Measurements from ENCODE around the gene LYRM2. TPM values are rescaled to one million over a fixed set of nuclear protein-coding genes. Genes with fewer than 3 reads are reported as not detected.
A peak's percentile ranks its signal among the peaks of the same experiment; 100 is the strongest.

Gene LYRM2
- 26.4 to 29.8 TPM (median 27.1 TPM) in 3 replicates for total RNA-seq

GRCh38 chr6:89638320-89639195, at the start of gene LYRM2:
LYRM2 (minus strand) TSS chr6:89638747; CDS start chr6:89638716, 31 bp downstream.
- peak; percentile 87 to 93 for DNase-seq (ENCODE audit: low spot score in 2 of 2, unreplicated experiment in 2 of 2)
- H3K4me3 Mint-ChIP-seq, result peak within 1 kb of the TSS; percentile 89
- H3K27ac Mint-ChIP-seq, result peak within 1 kb of the TSS; percentile 96
- H3K27me3 Mint-ChIP-seq (ENCODE audit: low read depth), result no peaks in the 10 kb centered on the region
- peaks cover 18% of the 10 kb centered on the region for H3K4me1 Mint-ChIP-seq
- no peaks in the 10 kb centered on the region for H3K9me3 Mint-ChIP-seq
- TF ChIP-seq, protein P1, sequence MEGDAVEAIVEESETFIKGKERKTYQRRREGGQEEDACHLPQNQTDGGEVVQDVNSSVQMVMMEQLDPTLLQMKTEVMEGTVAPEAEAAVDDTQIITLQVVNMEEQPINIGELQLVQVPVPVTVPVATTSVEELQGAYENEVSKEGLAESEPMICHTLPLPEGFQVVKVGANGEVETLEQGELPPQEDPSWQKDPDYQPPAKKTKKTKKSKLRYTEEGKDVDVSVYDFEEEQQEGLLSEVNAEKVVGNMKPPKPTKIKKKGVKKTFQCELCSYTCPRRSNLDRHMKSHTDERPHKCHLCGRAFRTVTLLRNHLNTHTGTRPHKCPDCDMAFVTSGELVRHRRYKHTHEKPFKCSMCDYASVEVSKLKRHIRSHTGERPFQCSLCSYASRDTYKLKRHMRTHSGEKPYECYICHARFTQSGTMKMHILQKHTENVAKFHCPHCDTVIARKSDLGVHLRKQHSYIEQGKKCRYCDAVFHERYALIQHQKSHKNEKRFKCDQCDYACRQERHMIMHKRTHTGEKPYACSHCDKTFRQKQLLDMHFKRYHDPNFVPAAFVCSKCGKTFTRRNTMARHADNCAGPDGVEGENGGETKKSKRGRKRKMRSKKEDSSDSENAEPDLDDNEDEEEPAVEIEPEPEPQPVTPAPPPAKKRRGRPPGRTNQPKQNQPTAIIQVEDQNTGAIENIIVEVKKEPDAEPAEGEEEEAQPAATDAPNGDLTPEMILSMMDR (IDR thresholded peaks at IDR 0.05; ENCODE audit: unreplicated experiment), result no peak
- H3K36me3 Mint-ChIP-seq, result peaks cover 22% of the 10 kb centered on the region

DNA sequence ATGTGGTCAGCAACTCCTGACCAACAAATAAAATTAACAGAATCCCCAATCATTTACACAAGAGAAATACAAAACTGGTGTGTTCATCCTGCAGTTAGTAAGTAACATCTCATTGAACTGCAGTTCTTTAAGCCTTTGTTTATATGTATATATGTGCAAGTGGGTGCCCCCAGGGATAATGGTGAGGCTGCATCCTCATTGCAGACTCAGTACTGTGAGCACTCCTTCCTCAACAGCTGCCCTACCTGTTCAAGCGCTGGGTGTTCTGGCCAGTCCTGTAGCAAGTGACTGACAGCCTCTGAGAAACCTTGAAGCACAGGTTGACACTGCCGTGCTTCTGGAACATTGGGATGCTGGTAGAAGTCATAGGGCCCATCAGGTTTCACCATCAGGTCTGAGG, 49.8 kb upstream of the LYRM2 start:
- Mint-ChIP-seq H3K9me3 (no peaks in the 10 kb centered on the region), H3K36me3 (peaks cover 41% of the 10 kb centered on the region), H3K27me3 (ENCODE audit: low read depth) (no peaks in the 10 kb centered on the region), H3K4me1 (no peaks in the 10 kb centered on the region), H3K4me3 (no peak overlapping the region), H3K27ac (no peak overlapping the region)
- DNase-seq (ENCODE audit: low spot score in 2 of 2, unreplicated experiment in 2 of 2), result no peak
- TF ChIP-seq, protein P1 (IDR thresholded peaks at IDR 0.05; ENCODE audit: unreplicated experiment), result no peak

DNA sequence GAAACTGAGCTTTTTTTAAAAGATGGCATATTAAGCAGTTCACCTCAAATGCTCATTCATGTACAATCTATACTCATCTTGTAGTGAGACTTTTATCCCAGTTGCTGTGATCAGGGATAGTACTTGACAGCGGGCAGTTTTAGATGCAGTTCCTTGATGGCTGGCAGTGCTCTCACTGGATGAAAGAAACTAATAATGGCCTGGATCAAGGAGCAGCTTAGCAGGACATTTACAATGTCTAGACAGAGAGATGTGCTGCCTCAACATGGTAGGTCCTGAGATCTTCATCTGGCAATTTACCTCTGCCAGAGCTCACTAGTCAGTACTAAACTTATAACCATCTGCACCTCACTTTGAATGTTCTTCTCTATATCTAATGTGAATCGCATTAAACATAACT, 46.8 kb upstream of the LYRM2 start:
- Mint-ChIP-seq H3K36me3 (peaks cover 43% of the 10 kb centered on the region), H3K27me3 (ENCODE audit: low read depth) (no peaks in the 10 kb centered on the region)

GRCh38 chr6:89682991-89683390, 44.4 kb upstream of the LYRM2 start:
- H3K9me3 Mint-ChIP-seq, result no peaks in the 10 kb centered on the region
- H3K4me1 Mint-ChIP-seq, result no peaks in the 10 kb centered on the region
- H3K4me3 Mint-ChIP-seq, result no peak overlapping the region
- H3K27me3 Mint-ChIP-seq (ENCODE audit: low read depth), result no peaks in the 10 kb centered on the region
- H3K36me3 Mint-ChIP-seq, result peaks cover 46% of the 10 kb centered on the region
- no peak for DNase-seq (ENCODE audit: low spot score in 2 of 2, unreplicated experiment in 2 of 2)
- no peak overlapping the region for H3K27ac Mint-ChIP-seq
- TF ChIP-seq, protein P1 (IDR thresholded peaks at IDR 0.05; ENCODE audit: unreplicated experiment), result no peak

More for the DNA sequence above, 46.8 kb upstream of the LYRM2 start:
- DNase-seq (ENCODE audit: low spot score in 2 of 2, unreplicated experiment in 2 of 2), result no peak
- H3K27ac Mint-ChIP-seq, result no peak overlapping the region
- no peaks in the 10 kb centered on the region for H3K4me1 Mint-ChIP-seq
- TF ChIP-seq, protein P1 (IDR thresholded peaks at IDR 0.05; ENCODE audit: unreplicated experiment), result no peak
- H3K9me3 Mint-ChIP-seq, result no peaks in the 10 kb centered on the region
- no peak overlapping the region for H3K4me3 Mint-ChIP-seq

DNA sequence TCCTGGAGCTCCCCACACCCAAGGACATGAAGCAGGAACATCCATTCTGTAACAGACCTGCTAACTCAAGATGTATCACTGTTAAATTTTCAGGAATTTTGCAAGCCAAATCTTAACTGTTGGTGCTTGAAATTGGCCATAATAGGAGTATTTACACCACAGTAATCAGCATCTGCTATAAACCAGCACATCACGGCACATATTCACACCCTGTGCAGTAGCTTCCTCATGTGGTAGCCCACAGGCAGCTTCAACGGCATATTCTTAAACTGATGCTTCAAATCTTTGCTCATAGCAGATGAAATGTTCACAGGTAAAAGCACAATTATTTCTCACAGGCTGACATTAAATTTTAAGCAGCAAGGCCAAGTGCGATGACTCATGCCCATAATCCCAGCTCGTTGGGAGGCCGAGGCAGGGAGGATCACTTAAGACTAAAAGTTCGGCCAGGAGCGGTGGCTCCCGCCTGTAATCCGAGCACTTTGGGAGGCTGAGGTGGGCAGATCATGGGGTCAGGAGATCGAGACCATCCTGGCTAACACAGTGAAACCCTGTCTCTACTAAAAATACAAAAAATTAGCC, 43.5 kb upstream of the LYRM2 start:
- no peak overlapping the region for H3K4me3 Mint-ChIP-seq
- no peak overlapping the region for H3K27ac Mint-ChIP-seq
- peaks cover 42% of the 10 kb centered on the region for H3K36me3 Mint-ChIP-seq
- H3K9me3 Mint-ChIP-seq, result no peaks in the 10 kb centered on the region
- no peaks in the 10 kb centered on the region for H3K4me1 Mint-ChIP-seq
- DNase-seq (ENCODE audit: low spot score in 2 of 2, unreplicated experiment in 2 of 2), result no peak
- TF ChIP-seq, protein P1 (IDR thresholded peaks at IDR 0.05; ENCODE audit: unreplicated experiment), result no peak
- H3K27me3 Mint-ChIP-seq (ENCODE audit: low read depth), result no peaks in the 10 kb centered on the region

Measured in mesothelial cell of epicardium (in vitro differentiated cells).